Measurements from ENCODE around the gene LHX3.

DNA sequence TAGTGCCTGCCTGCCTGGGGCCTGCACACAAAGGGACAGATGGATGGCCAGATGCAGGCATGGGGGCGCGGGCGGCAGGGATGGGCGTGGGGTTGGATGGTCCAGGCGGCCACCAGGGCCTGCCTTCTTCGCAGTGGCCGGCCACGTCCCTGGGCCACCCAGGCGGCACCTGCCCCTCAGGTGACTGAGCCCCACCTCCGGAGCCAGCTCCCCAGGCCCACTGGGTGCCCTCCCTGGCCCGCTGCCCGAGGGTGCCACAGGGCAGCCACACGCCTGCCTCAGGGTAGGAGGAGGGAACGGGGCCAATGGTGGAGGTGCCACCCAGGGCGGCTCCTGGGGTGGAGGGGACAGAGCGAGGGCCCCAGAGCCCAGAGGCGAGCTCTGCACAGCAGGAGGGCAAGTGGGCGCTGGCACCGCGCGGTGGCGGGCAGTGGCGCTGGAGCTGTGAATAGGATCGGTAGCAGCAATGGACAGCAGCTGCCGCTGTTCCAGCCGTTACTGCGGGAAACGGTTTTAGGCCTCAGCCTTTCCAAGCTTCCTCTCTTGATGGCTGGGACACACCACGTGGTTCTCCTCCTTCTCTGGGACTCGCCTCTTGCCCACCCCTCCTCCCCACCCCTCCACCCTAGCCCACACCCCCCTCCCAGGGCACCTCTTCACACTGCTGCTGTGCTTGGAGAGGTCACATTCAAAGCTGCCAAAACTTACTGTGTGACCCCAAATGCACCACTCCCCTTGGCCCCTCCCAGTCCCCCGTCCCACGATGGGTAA, 19.1 kb downstream of the LHX3 start:
- no peak for TF ChIP-seq CTCF (IDR thresholded peaks at IDR 0.05 in 2 of 3, conservative IDR thresholded peaks at IDR 0.05 in 1 of 3; ENCODE audit: control insufficient read depth in 2 of 3, extremely low read depth in 1 of 3, insufficient read depth in 1 of 3, low read depth in 3 of 3, low read length in 3 of 3)
- TF ChIP-seq POLR2A (IDR thresholded peaks at IDR 0.05; ENCODE audit: low read depth, low read length): no peak
- TF ChIP-seq PBX3 (IDR thresholded peaks at IDR 0.05; ENCODE audit: insufficient replicate concordance, low read depth, low read length): no peak

Measured in GM12878 (cell line).